GM23338 (cell line): Measurements from ENCODE around the gene TASOR. TPM values are rescaled to one million over a fixed set of nuclear protein-coding genes. Genes with fewer than 3 reads are reported as not detected.

Experiments
- ATAC-seq: fragments of 200-7000 bp; cut with Tn5 transposase; 3 replicates; pipeline ENCODE4 v1.9.1; 2020
- DNase-seq: peaks from one replicate; pipeline ENCODE4 v3.0.0-alpha.2; 2015; ENCODE audit warnings: low spot score
- H2AFZ ChIP-seq: fragments of 200-600 bp; sonication (generic); 2 replicates; pipeline ENCODE4 v1.8.0; 2016; ENCODE audit warnings: antibody characterized with exemption, mild to moderate bottlenecking, moderate library complexity
- H3F3A ChIP-seq: fragments of 200-600 bp; sonication (generic); replicated peaks from 2 replicates; pipeline ENCODE4 v1.8.0; 2017; ENCODE audit warnings: antibody characterized with exemption, mixed run types, low read depth
- H3K27ac ChIP-seq: fragments of 200-600 bp; sonication (generic); 2 replicates; pipeline ENCODE4 v1.6.1; 2016; ENCODE audit warnings: low read depth
- H3K27me3 ChIP-seq: fragments of 200-600 bp; sonication (generic); 2 replicates; pipeline ENCODE4 v1.8.0; 2016; ENCODE audit warnings: mild to moderate bottlenecking, mixed run types, moderate library complexity; ENCODE audit not compliant: insufficient read depth
- H3K36me3 ChIP-seq: fragments of 200-600 bp; sonication (generic); 2 replicates; pipeline ENCODE4 v1.8.0; 2016; ENCODE audit warnings: mild to moderate bottlenecking; ENCODE audit not compliant: insufficient read depth
- H3K4me1 ChIP-seq: fragments of 200-600 bp; sonication (generic); 2 replicates; pipeline ENCODE4 v1.8.0; 2016; ENCODE audit warnings: mild to moderate bottlenecking, moderate library complexity; ENCODE audit not compliant: insufficient read depth
- H3K4me2 ChIP-seq: fragments of 200-600 bp; sonication (generic); 2 replicates; pipeline ENCODE4 v1.7.1; 2017; ENCODE audit warnings: mixed run types
- H3K4me3 ChIP-seq: fragments of 200-600 bp; sonication (generic); 2 replicates; pipeline ENCODE4 v1.6.1; 2016; ENCODE audit warnings: mixed run types
- H3K79me2 ChIP-seq: fragments of 200-600 bp; sonication (generic); replicated peaks from 2 replicates; pipeline ENCODE4 v1.8.0; 2017; ENCODE audit warnings: mild to moderate bottlenecking; ENCODE audit not compliant: insufficient read depth
- H3K9me2 ChIP-seq: fragments of 200-600 bp; sonication (generic); 2 replicates; pipeline ENCODE4 v1.8.0; 2017; ENCODE audit not compliant: insufficient read depth
- H4K20me1 ChIP-seq: fragments of 200-600 bp; sonication (generic); replicated peaks from 2 replicates; pipeline ENCODE4 v1.8.0; 2017; ENCODE audit warnings: mild to moderate bottlenecking; ENCODE audit not compliant: insufficient read depth
- H3K27ac Mint-ChIP-seq: 2 replicates; pipeline ENCODE4 v1.8.0; 2020; ENCODE audit warnings: inconsistent platforms, mild to moderate bottlenecking, moderate library complexity, mixed read lengths
- H3K27me3 Mint-ChIP-seq: 3 replicates; pipeline ENCODE4 v1.8.0; 2022; ENCODE audit warnings: low read depth, mild to moderate bottlenecking, moderate library complexity, mixed read lengths, inconsistent platforms; ENCODE audit not compliant: insufficient read depth, poor library complexity
- H3K36me3 Mint-ChIP-seq: 3 replicates; pipeline ENCODE4 v1.8.0; 2021; ENCODE audit warnings: low read depth, mild to moderate bottlenecking, inconsistent platforms, moderate library complexity, mixed read lengths
- H3K4me1 Mint-ChIP-seq: 3 replicates; pipeline ENCODE4 v1.8.0; 2020; ENCODE audit warnings: mild to moderate bottlenecking, inconsistent platforms, mixed read lengths
- H3K4me3 Mint-ChIP-seq: 3 replicates; pipeline ENCODE4 v1.8.0; 2021; ENCODE audit warnings: moderate library complexity, mild to moderate bottlenecking, inconsistent platforms, mixed read lengths
- H3K9me3 Mint-ChIP-seq: 3 replicates; pipeline ENCODE4 v1.8.0; 2020; ENCODE audit warnings: moderate library complexity, mild to moderate bottlenecking, inconsistent platforms, mixed read lengths
- EZH2phosphoT487 ChIP-seq: fragments of 200-600 bp; sonication (generic); IDR thresholded peaks from one replicate; pipeline ENCODE4 v1.8.1; 2018; ENCODE audit warnings: antibody characterized with exemption; ENCODE audit not compliant: unreplicated experiment
- ZNF114 ChIP-seq: fragments of 250-450 bp; sonication (Bioruptor Pico); IDR thresholded peaks from 2 replicates; pipeline ENCODE4 v1.5.0; 2020; ENCODE audit warnings: mild to moderate bottlenecking, moderate library complexity
- ZNF331 ChIP-seq: fragments of 250-450 bp; sonication (Bioruptor Pico); IDR thresholded peaks from 2 replicates; pipeline ENCODE4 v1.5.0; 2020; ENCODE audit warnings: low read depth, mild to moderate bottlenecking, moderate library complexity
- polyA plus RNA-seq: library from polyadenylated mRNA; unstranded; fragments of >200 nt; fragmentation: Nextera tagmentation; extraction: Ambion mirVana; gene quantifications from 2 replicates; pipeline ENCODE4 v1.2.1, GENCODE V29; 2016
- total RNA-seq: library from RNA; depleted of rRNA; stranded (reverse); fragments of >200 nt; shearing (Covaris generic); gene quantifications from 2 replicates; pipeline ENCODE4 v1.2.3, GENCODE V29; 2014
- TF ChIP-seq, protein P1 (sequence below), 2 experiments: fragments of 200-600 bp in 1 of 2; sonication (generic) in 1 of 2; conservative IDR thresholded peaks; 2 replicates each; pipeline versions ENCODE4 v1.5.1 to v1.6.1; 2016 to 2017; ENCODE audit warnings: antibody characterized with exemption in 2 of 2, low read depth in 2 of 2, mild to moderate bottlenecking in 2 of 2, moderate library complexity in 1 of 2
- TF ChIP-seq, protein P2 (sequence below): IDR thresholded peaks from 2 replicates; pipeline ENCODE4 v1.6.1; 2016; ENCODE audit warnings: antibody characterized with exemption
- TF ChIP-seq, protein P3 (sequence below): fragments of 250-450 bp; sonication (Bioruptor Pico); IDR thresholded peaks from 2 replicates; pipeline ENCODE4 v1.5.0; 2020; ENCODE audit warnings: mild to moderate bottlenecking, moderate library complexity

Gene TASOR
- total and polyA plus RNA-seq, 2 experiments from 2014 or later: 14.7 to 53.6 TPM

DNA sequence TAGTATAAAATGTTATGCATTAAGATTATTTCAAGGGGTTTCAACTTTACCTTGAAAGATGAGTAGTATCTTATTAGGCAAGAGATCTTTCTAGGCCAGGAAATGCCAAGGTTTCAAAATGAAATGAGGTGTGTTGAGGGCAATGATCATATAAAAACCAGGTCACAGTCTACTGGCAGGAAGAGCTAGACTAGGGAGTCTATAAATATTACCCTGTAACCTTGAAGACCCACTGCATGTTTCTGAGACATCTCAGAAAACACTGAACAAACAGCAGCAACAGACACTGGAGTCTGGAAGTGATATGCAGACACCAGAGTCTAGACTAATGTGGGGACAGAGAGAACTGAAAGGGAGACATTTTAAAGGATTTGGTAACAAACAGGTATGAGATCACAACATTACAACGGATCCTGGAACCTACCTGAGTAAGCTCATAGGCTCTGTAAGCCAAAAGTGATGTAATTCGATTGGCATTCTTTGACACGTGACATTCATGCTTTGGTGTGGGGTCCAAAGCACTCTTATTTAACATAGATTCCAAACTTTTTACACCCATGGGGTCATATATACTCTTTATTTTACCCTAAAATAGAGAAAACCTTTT lies 15.0 kb downstream of the TASOR start:
- Histone ChIP-seq H3K27me3 (no peaks in the 10 kb centered on the region), H3K4me2 (no peak overlapping the region), H3K4me1 (no peaks in the 10 kb centered on the region), H3K36me3 (peaks cover 54% of the 10 kb centered on the region; the same call in 1 of the 2 replicates), H3K79me2 (no peaks in the 10 kb centered on the region), H2AFZ (no peak overlapping the region), H4K20me1 (peaks cover 4% of the 10 kb centered on the region; the same call in 1 of the 2 replicates), H3K9me2 (no peaks in the 10 kb centered on the region), H3K27ac (no peak overlapping the region), H3F3A (no peaks in the 10 kb centered on the region), H3K4me3 (no peak overlapping the region)
- TF ChIP-seq, protein P1, sequence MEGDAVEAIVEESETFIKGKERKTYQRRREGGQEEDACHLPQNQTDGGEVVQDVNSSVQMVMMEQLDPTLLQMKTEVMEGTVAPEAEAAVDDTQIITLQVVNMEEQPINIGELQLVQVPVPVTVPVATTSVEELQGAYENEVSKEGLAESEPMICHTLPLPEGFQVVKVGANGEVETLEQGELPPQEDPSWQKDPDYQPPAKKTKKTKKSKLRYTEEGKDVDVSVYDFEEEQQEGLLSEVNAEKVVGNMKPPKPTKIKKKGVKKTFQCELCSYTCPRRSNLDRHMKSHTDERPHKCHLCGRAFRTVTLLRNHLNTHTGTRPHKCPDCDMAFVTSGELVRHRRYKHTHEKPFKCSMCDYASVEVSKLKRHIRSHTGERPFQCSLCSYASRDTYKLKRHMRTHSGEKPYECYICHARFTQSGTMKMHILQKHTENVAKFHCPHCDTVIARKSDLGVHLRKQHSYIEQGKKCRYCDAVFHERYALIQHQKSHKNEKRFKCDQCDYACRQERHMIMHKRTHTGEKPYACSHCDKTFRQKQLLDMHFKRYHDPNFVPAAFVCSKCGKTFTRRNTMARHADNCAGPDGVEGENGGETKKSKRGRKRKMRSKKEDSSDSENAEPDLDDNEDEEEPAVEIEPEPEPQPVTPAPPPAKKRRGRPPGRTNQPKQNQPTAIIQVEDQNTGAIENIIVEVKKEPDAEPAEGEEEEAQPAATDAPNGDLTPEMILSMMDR (conservative IDR thresholded peaks at IDR 0.05; ENCODE audit: low read depth in 2 of 2): no peak
- Mint-ChIP-seq H3K4me1 (no peaks in the 10 kb centered on the region), H3K27me3 (no peaks in the 10 kb centered on the region), H3K9me3 (no peaks in the 10 kb centered on the region), H3K4me3 (no peak overlapping the region), H3K27ac (no peak overlapping the region), H3K36me3 (peaks cover 69% of the 10 kb centered on the region)
- no peak for DNase-seq
- no peak for ATAC-seq

DNA sequence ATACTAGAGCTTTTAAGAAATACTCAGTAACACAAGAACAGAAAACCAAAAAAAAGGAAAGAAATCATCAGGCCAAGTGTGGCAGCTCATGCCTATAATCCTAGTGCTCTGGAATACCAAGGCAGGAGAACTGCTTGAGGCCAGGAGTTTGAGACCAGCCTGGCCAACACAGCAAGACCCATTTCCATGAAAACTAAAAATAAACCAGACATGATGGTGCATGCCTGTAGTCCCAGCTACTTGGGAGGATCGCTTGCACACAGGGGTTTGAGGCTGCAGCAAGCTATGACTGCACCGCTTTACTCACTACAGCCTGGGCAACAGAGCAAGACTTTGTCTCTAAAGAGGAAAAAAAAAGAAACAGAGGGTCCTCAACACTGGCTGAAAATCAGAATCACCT lies 18.2 kb downstream of the TASOR start:
- Mint-ChIP-seq H3K4me1 (no peaks in the 10 kb centered on the region), H3K36me3 (peaks cover 65% of the 10 kb centered on the region), H3K27me3 (no peaks in the 10 kb centered on the region), H3K4me3 (no peak overlapping the region), H3K27ac (no peak overlapping the region), H3K9me3 (no peaks in the 10 kb centered on the region)
- H3K4me3 ChIP-seq: no peak overlapping the region
- H3K27ac ChIP-seq: no peak overlapping the region
- no peak for ATAC-seq
- no peaks in the 10 kb centered on the region for H3K4me1 ChIP-seq
- H3K79me2 ChIP-seq: no peaks in the 10 kb centered on the region
- peaks cover 58% of the 10 kb centered on the region; the same call in 1 of the 2 replicates for H3K36me3 ChIP-seq
- no peaks in the 10 kb centered on the region for H3K27me3 ChIP-seq
- H3K4me2 ChIP-seq: no peak overlapping the region
- DNase-seq: no peak
- no peaks in the 10 kb centered on the region for H3F3A ChIP-seq
- H3K9me2 ChIP-seq: no peaks in the 10 kb centered on the region
- H2AFZ ChIP-seq: no peak overlapping the region
- H4K20me1 ChIP-seq: peaks cover 4% of the 10 kb centered on the region; the same call in 1 of the 2 replicates
- TF ChIP-seq ZNF114 (no peak), ZNF331 (CRISPR knock-in tag) (no peak), EZH2phosphoT487 (no peak)
- TF ChIP-seq, protein P2, sequence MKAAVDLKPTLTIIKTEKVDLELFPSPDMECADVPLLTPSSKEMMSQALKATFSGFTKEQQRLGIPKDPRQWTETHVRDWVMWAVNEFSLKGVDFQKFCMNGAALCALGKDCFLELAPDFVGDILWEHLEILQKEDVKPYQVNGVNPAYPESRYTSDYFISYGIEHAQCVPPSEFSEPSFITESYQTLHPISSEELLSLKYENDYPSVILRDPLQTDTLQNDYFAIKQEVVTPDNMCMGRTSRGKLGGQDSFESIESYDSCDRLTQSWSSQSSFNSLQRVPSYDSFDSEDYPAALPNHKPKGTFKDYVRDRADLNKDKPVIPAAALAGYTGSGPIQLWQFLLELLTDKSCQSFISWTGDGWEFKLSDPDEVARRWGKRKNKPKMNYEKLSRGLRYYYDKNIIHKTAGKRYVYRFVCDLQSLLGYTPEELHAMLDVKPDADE: no peak
- TF ChIP-seq, protein P1 (conservative IDR thresholded peaks at IDR 0.05; ENCODE audit: low read depth in 2 of 2): no peak
- TF ChIP-seq, protein P3, sequence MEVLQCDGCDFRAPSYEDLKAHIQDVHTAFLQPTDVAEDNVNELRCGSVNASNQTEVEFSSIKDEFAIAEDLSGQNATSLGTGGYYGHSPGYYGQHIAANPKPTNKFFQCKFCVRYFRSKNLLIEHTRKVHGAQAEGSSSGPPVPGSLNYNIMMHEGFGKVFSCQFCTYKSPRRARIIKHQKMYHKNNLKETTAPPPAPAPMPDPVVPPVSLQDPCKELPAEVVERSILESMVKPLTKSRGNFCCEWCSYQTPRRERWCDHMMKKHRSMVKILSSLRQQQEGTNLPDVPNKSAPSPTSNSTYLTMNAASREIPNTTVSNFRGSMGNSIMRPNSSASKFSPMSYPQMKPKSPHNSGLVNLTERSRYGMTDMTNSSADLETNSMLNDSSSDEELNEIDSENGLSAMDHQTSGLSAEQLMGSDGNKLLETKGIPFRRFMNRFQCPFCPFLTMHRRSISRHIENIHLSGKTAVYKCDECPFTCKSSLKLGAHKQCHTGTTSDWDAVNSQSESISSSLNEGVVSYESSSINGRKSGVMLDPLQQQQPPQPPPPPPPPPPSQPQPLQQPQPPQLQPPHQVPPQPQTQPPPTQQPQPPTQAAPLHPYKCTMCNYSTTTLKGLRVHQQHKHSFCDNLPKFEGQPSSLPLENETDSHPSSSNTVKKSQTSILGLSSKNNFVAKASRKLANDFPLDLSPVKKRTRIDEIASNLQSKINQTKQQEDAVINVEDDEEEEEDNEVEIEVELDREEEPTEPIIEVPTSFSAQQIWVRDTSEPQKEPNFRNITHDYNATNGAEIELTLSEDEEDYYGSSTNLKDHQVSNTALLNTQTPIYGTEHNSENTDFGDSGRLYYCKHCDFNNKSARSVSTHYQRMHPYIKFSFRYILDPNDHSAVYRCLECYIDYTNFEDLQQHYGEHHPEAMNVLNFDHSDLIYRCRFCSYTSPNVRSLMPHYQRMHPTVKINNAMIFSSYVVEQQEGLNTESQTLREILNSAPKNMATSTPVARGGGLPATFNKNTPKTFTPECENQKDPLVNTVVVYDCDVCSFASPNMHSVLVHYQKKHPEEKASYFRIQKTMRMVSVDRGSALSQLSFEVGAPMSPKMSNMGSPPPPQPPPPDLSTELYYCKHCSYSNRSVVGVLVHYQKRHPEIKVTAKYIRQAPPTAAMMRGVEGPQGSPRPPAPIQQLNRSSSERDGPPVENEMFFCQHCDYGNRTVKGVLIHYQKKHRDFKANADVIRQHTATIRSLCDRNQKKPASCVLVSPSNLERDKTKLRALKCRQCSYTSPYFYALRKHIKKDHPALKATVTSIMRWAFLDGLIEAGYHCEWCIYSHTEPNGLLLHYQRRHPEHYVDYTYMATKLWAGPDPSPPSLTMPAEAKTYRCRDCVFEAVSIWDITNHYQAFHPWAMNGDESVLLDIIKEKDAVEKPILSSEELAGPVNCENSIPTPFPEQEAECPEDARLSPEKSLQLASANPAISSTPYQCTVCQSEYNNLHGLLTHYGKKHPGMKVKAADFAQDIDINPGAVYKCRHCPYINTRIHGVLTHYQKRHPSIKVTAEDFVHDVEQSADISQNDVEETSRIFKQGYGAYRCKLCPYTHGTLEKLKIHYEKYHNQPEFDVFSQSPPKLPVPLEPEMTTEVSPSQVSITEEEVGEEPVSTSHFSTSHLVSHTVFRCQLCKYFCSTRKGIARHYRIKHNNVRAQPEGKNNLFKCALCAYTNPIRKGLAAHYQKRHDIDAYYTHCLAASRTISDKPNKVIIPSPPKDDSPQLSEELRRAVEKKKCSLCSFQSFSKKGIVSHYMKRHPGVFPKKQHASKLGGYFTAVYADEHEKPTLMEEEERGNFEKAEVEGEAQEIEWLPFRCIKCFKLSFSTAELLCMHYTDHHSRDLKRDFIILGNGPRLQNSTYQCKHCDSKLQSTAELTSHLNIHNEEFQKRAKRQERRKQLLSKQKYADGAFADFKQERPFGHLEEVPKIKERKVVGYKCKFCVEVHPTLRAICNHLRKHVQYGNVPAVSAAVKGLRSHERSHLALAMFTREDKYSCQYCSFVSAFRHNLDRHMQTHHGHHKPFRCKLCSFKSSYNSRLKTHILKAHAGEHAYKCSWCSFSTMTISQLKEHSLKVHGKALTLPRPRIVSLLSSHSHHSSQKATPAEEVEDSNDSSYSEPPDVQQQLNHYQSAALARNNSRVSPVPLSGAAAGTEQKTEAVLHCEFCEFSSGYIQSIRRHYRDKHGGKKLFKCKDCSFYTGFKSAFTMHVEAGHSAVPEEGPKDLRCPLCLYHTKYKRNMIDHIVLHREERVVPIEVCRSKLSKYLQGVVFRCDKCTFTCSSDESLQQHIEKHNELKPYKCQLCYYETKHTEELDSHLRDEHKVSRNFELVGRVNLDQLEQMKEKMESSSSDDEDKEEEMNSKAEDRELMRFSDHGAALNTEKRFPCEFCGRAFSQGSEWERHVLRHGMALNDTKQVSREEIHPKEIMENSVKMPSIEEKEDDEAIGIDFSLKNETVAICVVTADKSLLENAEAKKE (CRISPR knock-in tag): no peak
